H1 (cell line): ENCODE measurements around the gene SEC14L6. TPM values are rescaled to one million over a fixed set of nuclear protein-coding genes. Genes with fewer than 3 reads are reported as not detected.

Source experiments
- CTCF ChIA-PET: fragments of 300-600 bp; sonication (Branson Sonifier 250); formaldehyde crosslinking; loops from one replicate; lab custom pipeline; 2021; ENCODE audit not compliant: partially characterized antibody; lab: Charles Lee
- POLR2A ChIA-PET: fragments of 300-600 bp; sonication (Branson Sonifier 250); formaldehyde crosslinking; loops from one replicate; lab custom pipeline; 2021; ENCODE audit warnings: inconsistent platforms; ENCODE audit not compliant: partially characterized antibody; lab: Charles Lee
- DNase-seq, 2 experiments: peaks; one replicate each; pipeline versions ENCODE4 v3.0.0 to v3.0.0-alpha.2; 2010 to 2022; ENCODE audit warnings: low spot score in 2 of 2, low read depth in 1 of 2, mixed read lengths in 1 of 2
- FAIRE-seq: peaks from 2 replicates; lab custom pipeline; 2011; peaks lifted over from hg19 to GRCh38; lab: Jason Lieb, UNC
- H2AFZ ChIP-seq: 2 replicates; pipeline ENCODE4 v1.8.1; 2012; ENCODE audit warnings: low read length, inconsistent platforms
- H2AK5ac ChIP-seq: 2 replicates; pipeline ENCODE4 v1.6.1; 2013; ENCODE audit warnings: low read depth, low read length
- H2BK120ac ChIP-seq: replicated peaks from 2 replicates; pipeline ENCODE3; 2013; ENCODE audit warnings: low read depth, low read length, inconsistent platforms
- H2BK12ac ChIP-seq: 2 replicates; pipeline ENCODE4 v1.6.1; 2013; ENCODE audit warnings: low read depth, low read length
- H2BK15ac ChIP-seq: 2 replicates; pipeline ENCODE4 v1.6.1; 2013; ENCODE audit warnings: low read length
- H2BK20ac ChIP-seq: 2 replicates; pipeline ENCODE4 v1.6.1; 2013; ENCODE audit warnings: low read length
- H2BK5ac ChIP-seq: 2 replicates; pipeline ENCODE4 v1.6.1; 2013; ENCODE audit warnings: low read depth, low read length
- H3K14ac ChIP-seq: 2 replicates; pipeline ENCODE4 v1.6.1; 2013; ENCODE audit warnings: inconsistent platforms; ENCODE audit not compliant: insufficient read length
- H3K18ac ChIP-seq: 2 replicates; pipeline ENCODE4 v1.6.1; 2013; ENCODE audit warnings: low read length; ENCODE audit errors: extremely low read depth
- H3K23ac ChIP-seq: 2 replicates; pipeline ENCODE4 v1.6.1; 2013; ENCODE audit warnings: inconsistent platforms; ENCODE audit not compliant: insufficient read length
- H3K23me2 ChIP-seq: 2 replicates; pipeline ENCODE4 v1.6.1; 2013; ENCODE audit warnings: low read depth, low read length
- H3K27ac ChIP-seq: 2 replicates; pipeline ENCODE4 v1.6.1; 2011; ENCODE audit warnings: low read depth, low read length, inconsistent platforms
- H3K27me3 ChIP-seq, 4 experiments: replicated peaks in 1 of 4; 1 replicate in 1 of 4; 2 replicates in 3 of 4; pipeline versions ENCODE4 v1.6.1 to v1.8.1; 2011 to 2013; ENCODE audit warnings: low read length in 3 of 4, mild to moderate bottlenecking in 3 of 4, inconsistent platforms in 2 of 4, mixed read lengths in 2 of 4, moderate library complexity in 1 of 4; ENCODE audit not compliant: control insufficient read depth in 3 of 4, insufficient read depth in 3 of 4; ENCODE audit errors: extremely low read depth in 1 of 4
- H3K36me3 ChIP-seq, 4 experiments: 2 replicates each; pipeline versions ENCODE4 v1.6.1 to v1.8.1; 2011 to 2013; ENCODE audit warnings: mild to moderate bottlenecking in 4 of 4, low read length in 3 of 4, moderate library complexity in 2 of 4, control low read depth in 1 of 4, inconsistent platforms in 1 of 4; ENCODE audit not compliant: insufficient read depth in 4 of 4, control insufficient read depth in 2 of 4
- H3K4ac ChIP-seq: replicated peaks from 2 replicates; pipeline ENCODE3; 2013; ENCODE audit warnings: low read length, low read depth, mixed read lengths, inconsistent platforms; ENCODE audit not compliant: insufficient read length
- H3K4me1 ChIP-seq, 4 experiments: replicated peaks in 1 of 4; 1 replicate in 1 of 4; 2 replicates in 3 of 4; pipeline versions ENCODE4 v1.6.1 to v1.8.1; 2011 to 2013; ENCODE audit warnings: low read length in 3 of 4, inconsistent platforms in 2 of 4, mixed read lengths in 1 of 4; ENCODE audit not compliant: insufficient read depth in 4 of 4, control insufficient read depth in 3 of 4
- H3K4me2 ChIP-seq, 2 experiments: 2 replicates each; pipeline versions ENCODE4 v1.6.1 to v1.8.1; 2011 to 2013; ENCODE audit warnings: low read depth in 2 of 2, low read length in 2 of 2, control low read depth in 1 of 2, inconsistent platforms in 1 of 2, mild to moderate bottlenecking in 1 of 2; ENCODE audit not compliant: insufficient read depth in 1 of 2
- H3K4me3 ChIP-seq, 4 experiments: fragments of 200-600, 300-600 bp in 1 of 4; sonication (generic), shearing (Covaris generic), sonication (Bioruptor Twin) in 1 of 4; 2 replicates each; pipeline versions ENCODE4 v1.5.1 to v1.8.1; 2011 to 2016; ENCODE audit warnings: low read length in 4 of 4, low read depth in 3 of 4, control low read depth in 2 of 4, inconsistent platforms in 2 of 4, mild to moderate bottlenecking in 2 of 4, mixed read lengths in 1 of 4, moderate library complexity in 1 of 4; ENCODE audit not compliant: insufficient read depth in 2 of 4; ENCODE audit errors: extremely low read depth in 1 of 4
- H3K56ac ChIP-seq: replicated peaks from 2 replicates; pipeline ENCODE3; 2013; ENCODE audit warnings: low read depth, mild to moderate bottlenecking, mixed read lengths, low read length, inconsistent platforms; ENCODE audit not compliant: insufficient read length
- H3K79me1 ChIP-seq: 2 replicates; pipeline ENCODE4 v1.6.1; 2013; ENCODE audit warnings: low read depth, low read length, control low read depth
- H3K79me2 ChIP-seq, 2 experiments: 2 replicates each; pipeline versions ENCODE4 v1.6.1 to v1.8.1; 2012 to 2013; ENCODE audit warnings: low read length in 2 of 2, mild to moderate bottlenecking in 2 of 2, inconsistent platforms in 1 of 2; ENCODE audit not compliant: insufficient read depth in 2 of 2, control insufficient read depth in 1 of 2
- H3K9ac ChIP-seq, 4 experiments: replicated peaks in 1 of 4; 1 replicate in 1 of 4; 2 replicates in 3 of 4; pipeline versions ENCODE4 v1.6.1 to v1.8.1; 2011 to 2013; ENCODE audit warnings: low read depth in 3 of 4, low read length in 3 of 4, control low read depth in 2 of 4, mild to moderate bottlenecking in 2 of 4, moderate library complexity in 2 of 4, inconsistent platforms in 1 of 4; ENCODE audit errors: extremely low read depth in 1 of 4
- H3K9me3 ChIP-seq, 2 experiments: 2 replicates each; pipeline versions ENCODE4 v1.6.1 to v1.8.1; 2012 to 2013; ENCODE audit warnings: mild to moderate bottlenecking in 2 of 2, moderate library complexity in 2 of 2, control low read depth in 1 of 2, inconsistent platforms in 1 of 2, low read depth in 1 of 2, low read length in 1 of 2, mixed read lengths in 1 of 2; ENCODE audit not compliant: insufficient read depth in 2 of 2
- H4K20me1 ChIP-seq, 2 experiments: replicated peaks in 1 of 2; 2 replicates each; pipeline versions ENCODE3 to v1.8.1; 2011 to 2013; ENCODE audit warnings: inconsistent platforms in 2 of 2, low read length in 2 of 2, mild to moderate bottlenecking in 1 of 2; ENCODE audit not compliant: insufficient read depth in 2 of 2, control insufficient read depth in 1 of 2
- H4K5ac ChIP-seq: 2 replicates; pipeline ENCODE4 v1.6.1; 2013; ENCODE audit warnings: low read length, low read depth, mixed read lengths, inconsistent platforms; ENCODE audit not compliant: insufficient read length
- H4K8ac ChIP-seq: 2 replicates; pipeline ENCODE4 v1.8.0; 2013; ENCODE audit warnings: mild to moderate bottlenecking, moderate library complexity, low read length, inconsistent platforms; ENCODE audit not compliant: insufficient read depth; ENCODE audit errors: extremely low read depth
- H4K91ac ChIP-seq: replicated peaks from 2 replicates; pipeline ENCODE3; 2013; ENCODE audit warnings: low read length, mixed read lengths, inconsistent platforms; ENCODE audit not compliant: insufficient read length
- CBX5 ChIP-seq: fragments of 300-800, 300-1000 bp; sonication (generic); IDR thresholded peaks from 2 replicates; pipeline ENCODE4 v1.7.1; 2016; ENCODE audit warnings: antibody characterized with exemption, low read length, low read depth
- CHD2 ChIP-seq: IDR thresholded peaks from 2 replicates; pipeline ENCODE4 v1.6.1; 2012; ENCODE audit warnings: low read length, improper control_type of control experiment
- CREB1 ChIP-seq: IDR thresholded peaks from 2 replicates; pipeline ENCODE4 v1.6.1; 2012; ENCODE audit warnings: inconsistent platforms
- HDAC6 ChIP-seq: IDR thresholded peaks from one replicate; pipeline ENCODE4 v1.7.1; 2012; ENCODE audit warnings: low read depth, mild to moderate bottlenecking, inconsistent platforms, low read length, moderate library complexity
- SAP30 ChIP-seq: fragments of 300-600 bp; sonication (generic); IDR thresholded peaks from 2 replicates; pipeline ENCODE4 v1.7.1; 2012; ENCODE audit warnings: low read length, moderate library complexity, mild to moderate bottlenecking, inconsistent platforms; ENCODE audit not compliant: insufficient read depth, insufficient replicate concordance
- SIRT6 ChIP-seq: IDR thresholded peaks from one replicate; pipeline ENCODE4 v1.7.1; 2012; ENCODE audit warnings: low read length, inconsistent platforms
- TAF7 ChIP-seq: optimal IDR thresholded peaks from 2 replicates; pipeline ENCODE3; 2011; ENCODE audit warnings: low read depth, mild to moderate bottlenecking, inconsistent platforms, low read length, moderate library complexity, borderline replicate concordance
- WGBS, 2 experiments: shearing (Covaris generic) in 1 of 2; methylation state at CpG; one replicate each; pipeline versions ENCODE4 v1.1.6 to v1.1.7; 2013 to 2015; ENCODE audit warnings: low lambda C conversion rate in 2 of 2, mixed read lengths in 2 of 2, inconsistent platforms in 1 of 2, low coverage in 1 of 2, missing lambda C conversion rate in 1 of 2; ENCODE audit not compliant: insufficient replicate concordance in 2 of 2, insufficient coverage in 1 of 2, insufficient read length in 1 of 2; ENCODE audit errors: extremely low coverage in 1 of 2, missing lambda C conversion rate in 1 of 2; 5-methylcytosine and 5-hydroxymethylcytosine counted together
- polyA plus RNA-seq, 7 experiments: library from polyadenylated mRNA; depleted of rRNA in 3 of 7; stranded (reverse) in 5 of 7; unstranded in 2 of 7; fragments of >200 nt in 5 of 7; fragments of 200-250 nt in 2 of 7; gene quantifications; 1 replicate in 5 of 7; 2 replicates in 1 of 7; 4 replicates in 1 of 7; pipeline versions ENCODE4 v1.2.1 to v1.2.3, GENCODE V29; 2011 to 2013; ENCODE audit warnings: missing spikeins in 2 of 7, mixed read lengths in 2 of 7
- total RNA-seq: library from RNA; stranded (reverse); fragmentation: NEBNext Ultra II Directional; extraction: Animal tissue kit (Norgen Biotek cat#: 25700); gene quantifications from 2 replicates; pipeline ENCODE4 v1.2.1, GENCODE V29; 2021
- TF ChIP-seq, protein P1 (sequence below), 3 experiments: IDR thresholded peaks; 1 replicate in 2 of 3; 2 replicates in 1 of 3; pipeline versions ENCODE4 v1.5.1 to v1.6.1; 2011; ENCODE audit warnings: low read length in 3 of 3, mild to moderate bottlenecking in 3 of 3, inconsistent platforms in 2 of 3, low read depth in 1 of 3, moderate library complexity in 1 of 3; ENCODE audit not compliant: insufficient read depth in 1 of 3; ENCODE audit errors: control extremely low read depth in 1 of 3
- TF ChIP-seq, protein P2 (sequence below): IDR thresholded peaks from 2 replicates; pipeline ENCODE4 v1.6.1; 2012; ENCODE audit warnings: inconsistent platforms

Gene SEC14L6
- total and polyA plus RNA-seq, 2 of the 8 experiments (the other 6 are each of a cell fraction or from before 2014, with no cell fraction given) = 0.63 to 2.1 TPM

DNA sequence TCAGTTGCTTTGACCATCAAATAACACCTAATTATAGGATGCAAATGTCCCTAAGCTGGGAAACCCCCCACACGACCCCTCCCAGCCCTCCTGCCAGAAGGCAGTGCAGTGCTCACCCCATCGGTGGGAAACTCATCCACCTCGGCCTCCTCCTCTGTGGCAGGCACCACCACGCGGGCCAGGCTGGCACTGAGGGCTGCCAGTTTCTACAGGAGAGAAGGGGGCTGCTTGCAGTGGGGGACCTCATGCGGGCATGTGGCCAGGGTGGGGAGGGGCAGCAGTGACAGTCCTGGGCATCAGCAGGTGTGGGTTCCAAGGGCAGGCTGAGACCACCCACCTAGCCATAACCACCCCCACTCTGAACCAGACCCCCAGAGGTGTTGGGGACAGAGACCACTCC is 34.4 kb upstream of the SEC14L6 start:
- no peaks in the 10 kb centered on the region; a peak in 1 of 7 replicates for H3K4me1 ChIP-seq
- H3K18ac ChIP-seq = no peak overlapping the region
- no peak overlapping the region for H2AFZ ChIP-seq
- H2BK12ac ChIP-seq = no peak overlapping the region
- no peak overlapping the region for H3K56ac ChIP-seq
- no peaks in the 10 kb centered on the region for H3K23me2 ChIP-seq
- 93% methylated on average over 6 of the region's 6 CpGs; no CpG with 5 or more reads in 1 of the 2 experiments for WGBS, 2 experiments
- H4K5ac ChIP-seq = no peak overlapping the region
- TF ChIP-seq TAF7 (no peak), CBX5 (no peak), SIRT6 (no peak), HDAC6 (no peak), CHD2 (no peak), SAP30 (no peak), CREB1 (no peak)
- TF ChIP-seq, protein P1, sequence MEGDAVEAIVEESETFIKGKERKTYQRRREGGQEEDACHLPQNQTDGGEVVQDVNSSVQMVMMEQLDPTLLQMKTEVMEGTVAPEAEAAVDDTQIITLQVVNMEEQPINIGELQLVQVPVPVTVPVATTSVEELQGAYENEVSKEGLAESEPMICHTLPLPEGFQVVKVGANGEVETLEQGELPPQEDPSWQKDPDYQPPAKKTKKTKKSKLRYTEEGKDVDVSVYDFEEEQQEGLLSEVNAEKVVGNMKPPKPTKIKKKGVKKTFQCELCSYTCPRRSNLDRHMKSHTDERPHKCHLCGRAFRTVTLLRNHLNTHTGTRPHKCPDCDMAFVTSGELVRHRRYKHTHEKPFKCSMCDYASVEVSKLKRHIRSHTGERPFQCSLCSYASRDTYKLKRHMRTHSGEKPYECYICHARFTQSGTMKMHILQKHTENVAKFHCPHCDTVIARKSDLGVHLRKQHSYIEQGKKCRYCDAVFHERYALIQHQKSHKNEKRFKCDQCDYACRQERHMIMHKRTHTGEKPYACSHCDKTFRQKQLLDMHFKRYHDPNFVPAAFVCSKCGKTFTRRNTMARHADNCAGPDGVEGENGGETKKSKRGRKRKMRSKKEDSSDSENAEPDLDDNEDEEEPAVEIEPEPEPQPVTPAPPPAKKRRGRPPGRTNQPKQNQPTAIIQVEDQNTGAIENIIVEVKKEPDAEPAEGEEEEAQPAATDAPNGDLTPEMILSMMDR (IDR thresholded peaks at IDR 0.05; ENCODE audit: control extremely low read depth in 1 of 3, insufficient read depth in 1 of 3, low read depth in 1 of 3, low read length in 3 of 3) = no peak
- TF ChIP-seq, protein P2, sequence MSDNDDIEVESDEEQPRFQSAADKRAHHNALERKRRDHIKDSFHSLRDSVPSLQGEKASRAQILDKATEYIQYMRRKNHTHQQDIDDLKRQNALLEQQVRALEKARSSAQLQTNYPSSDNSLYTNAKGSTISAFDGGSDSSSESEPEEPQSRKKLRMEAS = no peak
- ChIA-PET CTCF (interaction anchor here (1.4 to 1.6 kb wide), 3 partner anchors 9 to 54 kb away, joined by 3 to 6 read pairs (median 3); no protein-coding TSS in a partner anchor), POLR2A (interaction anchor here (3.4 kb wide), 1 partner anchor 9 kb away, joined by 21 read pairs; the partner anchor contains the start of gene PES1)
- no peak overlapping the region for H3K23ac ChIP-seq
- H3K79me1 ChIP-seq = no peaks in the 10 kb centered on the region; the same call in 1 of the 2 replicates
- no peaks in the 10 kb centered on the region for H3K9me3 ChIP-seq
- no peak for FAIRE-seq
- no peak overlapping the region for H3K14ac ChIP-seq
- H3K27me3 ChIP-seq = no peaks in the 10 kb centered on the region
- no peak overlapping the region for H4K91ac ChIP-seq
- peaks cover 9 to 26% of the 10 kb centered on the region in 2 experiments for H4K20me1 ChIP-seq
- H2BK5ac ChIP-seq = no peak overlapping the region
- no peak overlapping the region for H2BK120ac ChIP-seq
- peaks cover 37 to 83% (median 74%) of the 10 kb centered on the region in 4 experiments for H3K36me3 ChIP-seq
- no peak overlapping the region for H2AK5ac ChIP-seq
- H3K9ac ChIP-seq = no peak overlapping the region
- H3K79me2 ChIP-seq = no peaks in the 10 kb centered on the region; a peak in 1 of 4 replicates
- H3K27ac ChIP-seq = no peak overlapping the region
- no peak overlapping the region for H2BK20ac ChIP-seq
- no peak overlapping the region for H3K4me3 ChIP-seq
- H3K4ac ChIP-seq = no peak overlapping the region
- no peak overlapping the region for H3K4me2 ChIP-seq
- DNase-seq = no peak
- H4K8ac ChIP-seq = no peak overlapping the region
- H2BK15ac ChIP-seq = no peak overlapping the region
